ENCODE measurements around the gene CRYBB2. TPM values are rescaled to one million over a fixed set of nuclear protein-coding genes. Genes with fewer than 3 reads are reported as not detected.

Gene CRYBB2
- total and polyA plus RNA-seq, 2 experiments from 2014 or later, result not detected

GRCh38 chr22:25193130-25193529, 26.3 kb upstream of the CRYBB2 start:
- Histone ChIP-seq H3K27me3 (no peaks in the 10 kb centered on the region), H3K4me1 (ENCODE audit: low read depth) (no peaks in the 10 kb centered on the region), H3K27ac (no peak overlapping the region), H3K36me3 (peaks cover 20% of the 10 kb centered on the region), H3K4me3 (no peak overlapping the region), H3K9me3 (ENCODE audit: low read depth) (no peaks in the 10 kb centered on the region)
- TF ChIP-seq CTCF (IDR thresholded peaks at IDR 0.05; ENCODE audit: low read depth, low read length), result no peak
- no peak for DNase-seq (ENCODE audit: low read depth in 1 of 2, low spot score in 1 of 2)

- no peak overlapping the region for H3K4me3 ChIP-seq
- no peak for TF ChIP-seq CTCF (IDR thresholded peaks at IDR 0.05; ENCODE audit: low read depth, low read length)
Measured at GRCh38 chr22:25193548-25193947, 25.9 kb upstream of the CRYBB2 start.

GRCh38 chr22:25196326-25196725, 23.1 kb upstream of the CRYBB2 start:
- no peak for TF ChIP-seq CTCF (IDR thresholded peaks at IDR 0.05; ENCODE audit: low read depth, low read length)

More at GRCh38 chr22:25193548-25193947, 25.9 kb upstream of the CRYBB2 start:
- H3K9me3 ChIP-seq (ENCODE audit: low read depth), result no peaks in the 10 kb centered on the region
- peaks cover 20% of the 10 kb centered on the region for H3K36me3 ChIP-seq
- no peak overlapping the region for H3K27ac ChIP-seq
- H3K27me3 ChIP-seq, result no peaks in the 10 kb centered on the region
- peak; percentile 4 to 68 for DNase-seq (ENCODE audit: low read depth in 1 of 2, low spot score in 1 of 2)
- no peaks in the 10 kb centered on the region for H3K4me1 ChIP-seq (ENCODE audit: low read depth)

GRCh38 chr22:25197340-25197739, 22.1 kb upstream of the CRYBB2 start:
- no peak for DNase-seq (ENCODE audit: low read depth in 1 of 2, low spot score in 1 of 2)
- Histone ChIP-seq H3K9me3 (ENCODE audit: low read depth) (no peaks in the 10 kb centered on the region), H3K4me3 (no peak overlapping the region), H3K4me1 (ENCODE audit: low read depth) (no peaks in the 10 kb centered on the region), H3K36me3 (peaks cover 6% of the 10 kb centered on the region), H3K27ac (no peak overlapping the region), H3K27me3 (no peaks in the 10 kb centered on the region)
- TF ChIP-seq CTCF (IDR thresholded peaks at IDR 0.05; ENCODE audit: low read depth, low read length), result no peak

More at GRCh38 chr22:25196326-25196725, 23.1 kb upstream of the CRYBB2 start:
- H3K36me3 ChIP-seq, result peaks cover 14% of the 10 kb centered on the region
- no peaks in the 10 kb centered on the region for H3K4me1 ChIP-seq (ENCODE audit: low read depth)
- no peak overlapping the region for H3K27ac ChIP-seq
- DNase-seq (ENCODE audit: low read depth in 1 of 2, low spot score in 1 of 2), result no peak
- no peaks in the 10 kb centered on the region for H3K9me3 ChIP-seq (ENCODE audit: low read depth)
- no peak overlapping the region for H3K4me3 ChIP-seq
- no peaks in the 10 kb centered on the region for H3K27me3 ChIP-seq

- no peak within 1 kb of the TSS for H3K4me3 ChIP-seq
- H3K27me3 ChIP-seq, result no peaks in the 10 kb centered on the region
- TF ChIP-seq CTCF (IDR thresholded peaks at IDR 0.05; ENCODE audit: low read depth, low read length), result no peak
- no peak within 1 kb of the TSS for H3K27ac ChIP-seq
- no peak for DNase-seq (ENCODE audit: low read depth in 1 of 2, low spot score in 1 of 2)
- no peaks in the 10 kb centered on the region for H3K36me3 ChIP-seq
- H3K9me3 ChIP-seq (ENCODE audit: low read depth), result no peaks in the 10 kb centered on the region
- no peaks in the 10 kb centered on the region for H3K4me1 ChIP-seq (ENCODE audit: low read depth)
Measured at GRCh38 chr22:25199731-25200520, 19.5 kb upstream of the CRYBB2 start, which contains the start of gene CRYBB3. Gene CRYBB3, plus strand, starts transcription at chr22:25199858. Its CDS starts 1,539 bp downstream, at chr22:25201397.
